ENCODE results near the gene SENP5.

Gene SENP5

DNA sequence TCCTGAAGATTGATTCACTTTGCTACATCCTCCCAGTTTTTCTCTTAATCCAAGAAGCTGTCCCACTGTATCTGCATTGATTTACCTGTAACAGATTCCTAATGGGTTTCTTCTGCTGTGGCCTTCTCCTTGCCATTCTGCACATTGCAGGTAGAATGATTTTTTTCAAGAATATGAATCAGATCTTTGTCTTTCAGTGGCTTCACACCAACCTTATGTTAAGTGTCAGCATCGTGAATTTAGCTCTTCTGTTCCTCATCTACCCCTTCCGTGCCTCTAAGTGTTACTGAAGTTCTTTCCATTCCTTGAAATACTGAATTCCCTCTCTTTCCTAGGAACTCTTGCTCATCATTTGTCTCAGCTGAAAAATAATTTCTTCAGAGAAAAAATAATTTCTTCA is 7.5 kb downstream of the SENP5 start:
- TF ChIP-seq, protein P1, sequence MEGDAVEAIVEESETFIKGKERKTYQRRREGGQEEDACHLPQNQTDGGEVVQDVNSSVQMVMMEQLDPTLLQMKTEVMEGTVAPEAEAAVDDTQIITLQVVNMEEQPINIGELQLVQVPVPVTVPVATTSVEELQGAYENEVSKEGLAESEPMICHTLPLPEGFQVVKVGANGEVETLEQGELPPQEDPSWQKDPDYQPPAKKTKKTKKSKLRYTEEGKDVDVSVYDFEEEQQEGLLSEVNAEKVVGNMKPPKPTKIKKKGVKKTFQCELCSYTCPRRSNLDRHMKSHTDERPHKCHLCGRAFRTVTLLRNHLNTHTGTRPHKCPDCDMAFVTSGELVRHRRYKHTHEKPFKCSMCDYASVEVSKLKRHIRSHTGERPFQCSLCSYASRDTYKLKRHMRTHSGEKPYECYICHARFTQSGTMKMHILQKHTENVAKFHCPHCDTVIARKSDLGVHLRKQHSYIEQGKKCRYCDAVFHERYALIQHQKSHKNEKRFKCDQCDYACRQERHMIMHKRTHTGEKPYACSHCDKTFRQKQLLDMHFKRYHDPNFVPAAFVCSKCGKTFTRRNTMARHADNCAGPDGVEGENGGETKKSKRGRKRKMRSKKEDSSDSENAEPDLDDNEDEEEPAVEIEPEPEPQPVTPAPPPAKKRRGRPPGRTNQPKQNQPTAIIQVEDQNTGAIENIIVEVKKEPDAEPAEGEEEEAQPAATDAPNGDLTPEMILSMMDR (IDR thresholded peaks at IDR 0.05; ENCODE audit: borderline replicate concordance, insufficient read depth, low read depth, low read length): no peak
- H3K4me3 ChIP-seq (ENCODE audit: low read depth, low read length): no peak overlapping the region

DNA sequence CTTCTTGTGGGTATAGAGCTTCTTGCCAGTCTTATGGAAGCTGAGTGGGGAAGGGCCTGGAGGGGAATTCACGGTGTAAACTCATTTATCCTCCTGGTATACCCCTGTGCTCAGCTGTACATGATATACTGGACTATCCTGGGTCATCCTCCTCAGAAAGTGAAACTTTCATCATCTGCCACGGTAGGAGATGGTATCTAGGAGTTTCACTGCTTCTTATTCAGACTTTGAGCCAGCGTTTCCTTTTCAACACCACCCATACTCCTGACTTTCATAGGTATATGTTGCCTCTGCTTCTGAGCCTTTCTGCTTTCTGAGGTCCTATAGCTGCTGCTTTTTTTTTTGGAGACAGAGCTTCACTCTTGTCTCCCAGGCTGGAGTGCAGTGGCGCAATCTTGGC is 15.6 kb downstream of the SENP5 start:
- TF ChIP-seq, protein P1 (IDR thresholded peaks at IDR 0.05; ENCODE audit: borderline replicate concordance, insufficient read depth, low read depth, low read length): no peak
- H3K4me3 ChIP-seq (ENCODE audit: low read depth, low read length): no peak overlapping the region

DNA sequence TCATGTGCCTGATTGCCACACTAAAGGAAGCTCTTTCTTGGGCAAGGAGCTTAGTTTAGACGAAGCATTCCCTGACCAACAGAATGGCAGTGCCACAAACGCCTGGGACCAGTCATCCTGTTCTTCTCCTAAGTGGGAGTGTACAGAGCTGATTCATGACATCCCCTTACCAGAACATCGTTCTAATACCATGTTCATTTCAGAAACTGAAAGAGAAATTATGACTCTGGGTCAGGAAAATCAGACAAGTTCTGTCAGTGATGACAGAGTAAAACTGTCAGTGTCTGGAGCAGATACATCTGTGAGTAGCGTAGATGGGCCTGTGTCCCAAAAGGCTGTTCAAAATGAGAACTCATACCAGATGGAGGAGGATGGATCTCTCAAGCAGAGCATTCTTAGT is 18.4 kb downstream of the SENP5 start:
- H3K4me3 ChIP-seq (ENCODE audit: low read depth, low read length): no peak overlapping the region
- TF ChIP-seq, protein P1 (IDR thresholded peaks at IDR 0.05; ENCODE audit: borderline replicate concordance, insufficient read depth, low read depth, low read length): no peak

DNA sequence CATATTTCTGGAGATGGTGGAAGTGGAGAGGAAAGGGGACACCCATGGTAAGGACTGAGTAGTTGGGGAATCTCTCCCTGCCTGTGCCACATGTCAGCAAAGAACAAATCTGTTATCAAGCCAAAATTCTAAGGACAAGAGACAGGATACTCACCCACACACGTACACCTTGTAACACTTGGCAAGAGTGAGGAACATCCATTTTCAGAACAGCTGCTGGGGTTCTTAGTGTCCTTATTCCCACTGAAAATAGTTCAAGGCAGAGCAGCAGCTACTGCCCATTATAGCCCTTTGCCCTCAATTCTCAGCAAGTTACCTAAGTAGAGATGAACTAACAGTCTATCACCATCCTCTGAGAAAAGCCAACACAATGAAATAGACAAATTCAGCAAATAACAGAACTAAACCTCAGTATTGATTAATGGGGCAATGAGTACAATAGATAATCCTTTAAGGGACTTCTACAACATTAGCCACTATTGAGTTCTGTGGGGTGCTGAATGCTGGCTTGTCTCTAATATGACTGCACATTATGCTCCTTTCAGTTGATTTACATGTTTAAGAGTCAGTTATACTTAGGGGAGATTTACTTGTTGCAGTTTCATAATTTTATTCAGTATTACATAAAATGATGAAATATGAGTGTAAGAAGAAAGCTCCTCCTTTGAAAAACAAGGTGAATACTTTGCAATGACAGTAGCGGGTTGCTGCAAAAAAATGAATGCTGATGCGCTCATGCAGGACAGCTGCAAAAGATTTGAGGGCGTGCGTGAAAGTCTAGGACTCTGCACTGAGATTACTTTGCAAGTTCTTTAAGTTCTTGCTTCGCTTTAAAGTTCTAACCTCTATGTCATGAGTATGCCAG is 22.4 kb downstream of the SENP5 start:
- no peak overlapping the region for H3K4me3 ChIP-seq (ENCODE audit: low read depth, low read length)
- TF ChIP-seq, protein P1 (IDR thresholded peaks at IDR 0.05; ENCODE audit: borderline replicate concordance, insufficient read depth, low read depth, low read length): no peak

DNA sequence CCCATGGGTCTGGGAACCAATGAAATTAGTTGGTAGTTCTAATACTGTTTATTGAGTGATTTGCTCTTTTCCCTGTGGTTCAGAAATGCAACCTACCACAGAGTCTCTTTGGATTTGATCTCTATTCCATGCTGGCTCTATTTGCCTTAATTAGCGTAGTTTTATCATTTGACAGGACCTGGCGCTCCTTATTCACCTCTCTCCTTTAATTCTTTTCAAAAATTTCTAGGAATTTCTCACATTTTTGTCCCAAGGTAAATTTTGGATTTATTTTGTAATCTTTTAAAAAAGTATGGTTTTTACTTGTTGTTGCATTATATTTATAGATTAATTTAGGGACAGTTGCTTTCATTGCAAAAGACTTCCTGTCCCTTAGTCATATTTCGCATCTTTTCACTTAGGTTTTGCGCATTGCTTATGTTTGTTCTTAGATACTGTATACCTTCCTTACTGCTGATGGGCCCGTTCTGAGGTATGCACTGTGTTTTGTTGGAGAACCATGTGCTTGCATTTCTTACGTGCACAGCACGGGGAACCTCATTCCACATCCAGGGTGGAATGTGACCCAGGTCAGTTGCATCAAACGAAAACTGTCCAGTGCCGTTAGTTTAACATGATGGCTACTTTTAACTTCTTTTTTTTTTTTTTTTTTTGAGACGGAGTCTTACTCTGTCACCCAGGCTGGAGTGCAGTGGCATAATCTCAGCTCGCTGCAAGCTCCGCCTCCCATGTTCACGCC is 27.0 kb downstream of the SENP5 start:
- no peak overlapping the region for H3K4me3 ChIP-seq (ENCODE audit: low read depth, low read length)
- TF ChIP-seq, protein P1 (IDR thresholded peaks at IDR 0.05; ENCODE audit: borderline replicate concordance, insufficient read depth, low read depth, low read length): no peak

DNA sequence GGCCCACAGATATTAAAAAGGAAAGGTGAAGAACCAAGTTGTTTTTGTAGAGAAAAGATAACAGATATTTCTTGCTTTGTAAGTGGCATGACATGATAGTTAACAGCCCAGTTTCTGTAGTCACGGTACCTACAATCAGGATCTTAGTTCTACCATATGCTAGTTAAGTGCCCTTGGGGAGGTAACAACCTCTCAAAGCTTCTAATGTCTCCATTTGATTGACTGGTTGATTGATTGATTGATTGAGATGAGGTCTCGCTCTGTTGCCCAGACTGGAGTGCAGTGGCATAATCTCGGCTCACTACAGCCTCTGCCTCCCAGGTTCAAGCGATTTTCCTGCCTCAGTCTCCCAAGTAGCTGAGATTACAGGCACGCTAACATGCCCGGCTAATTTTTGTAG is 28.5 kb downstream of the SENP5 start:
- no peak overlapping the region for H3K4me3 ChIP-seq (ENCODE audit: low read depth, low read length)
- TF ChIP-seq, protein P1 (IDR thresholded peaks at IDR 0.05; ENCODE audit: borderline replicate concordance, insufficient read depth, low read depth, low read length): no peak
